Chondrocyte (in vitro differentiated cells): ENCODE measurements around the gene STRIP1. TPM values are rescaled to one million over a fixed set of nuclear protein-coding genes. Genes with fewer than 3 reads are reported as not detected.

Source experiments
- DNase-seq: peaks from one replicate; pipeline ENCODE4 v3.0.0; 2021; ENCODE audit warnings: mixed read lengths, low spot score
- H3K27ac Mint-ChIP-seq: one replicate; pipeline ENCODE4 v1.8.0; 2021; ENCODE audit warnings: mild to moderate bottlenecking, moderate library complexity, mixed read lengths; ENCODE audit not compliant: unreplicated experiment
- H3K27me3 Mint-ChIP-seq: 2 replicates; pipeline ENCODE4 v1.8.0; 2021; ENCODE audit warnings: low read depth, mixed read lengths
- H3K36me3 Mint-ChIP-seq: 2 replicates; pipeline ENCODE4 v1.8.0; 2021; ENCODE audit warnings: low read depth, mixed read lengths
- H3K4me1 Mint-ChIP-seq: 2 replicates; pipeline ENCODE4 v1.8.0; 2021; ENCODE audit warnings: low read depth, mild to moderate bottlenecking, mixed read lengths
- H3K4me3 Mint-ChIP-seq: one replicate; pipeline ENCODE4 v1.8.0; 2021; ENCODE audit warnings: mild to moderate bottlenecking, moderate library complexity, mixed read lengths; ENCODE audit not compliant: unreplicated experiment
- H3K9me3 Mint-ChIP-seq: 2 replicates; pipeline ENCODE4 v1.8.0; 2021; ENCODE audit warnings: low read depth, mixed read lengths
- CTCF ChIP-seq: fragments of 200-600 bp; sonication (generic); IDR thresholded peaks from 2 replicates; pipeline ENCODE4 v1.5.0; 2021; ENCODE audit warnings: antibody characterized with exemption, mild to moderate bottlenecking, moderate library complexity
- total RNA-seq: library from RNA; stranded (reverse); gene quantifications from 3 replicates; pipeline ENCODE4 v1.2.1, GENCODE V29; 2021

Gene STRIP1
- total RNA-seq, 1 donor from 2014 or later = 40.2 TPM

- no peak for TF ChIP-seq CTCF
- Mint-ChIP-seq H3K4me1 (peaks cover 4% of the 10 kb centered on the region), H3K9me3 (no peaks in the 10 kb centered on the region), H3K27ac (no peak overlapping the region), H3K36me3 (peaks cover 6% of the 10 kb centered on the region), H3K4me3 (no peak overlapping the region), H3K27me3 (peaks cover 31% of the 10 kb centered on the region)
- no peak for DNase-seq
These were observed 31.4 kb downstream of the STRIP1 start for GRCh38 chr1:110065841-110066240.

GRCh38 chr1:110067479-110067892 lies 33.1 kb downstream of the STRIP1 start:
- DNase-seq = no peak
- TF ChIP-seq CTCF = no peak
- peaks cover 5% of the 10 kb centered on the region for H3K36me3 Mint-ChIP-seq
- H3K27ac Mint-ChIP-seq = no peak overlapping the region
- peaks cover 47% of the 10 kb centered on the region for H3K27me3 Mint-ChIP-seq
- H3K4me3 Mint-ChIP-seq = no peak overlapping the region
- H3K4me1 Mint-ChIP-seq = peaks cover 4% of the 10 kb centered on the region
- no peaks in the 10 kb centered on the region for H3K9me3 Mint-ChIP-seq

- peaks cover 4% of the 10 kb centered on the region for H3K4me1 Mint-ChIP-seq
- TF ChIP-seq CTCF = no peak
- H3K4me3 Mint-ChIP-seq = no peak overlapping the region
- no peaks in the 10 kb centered on the region for H3K9me3 Mint-ChIP-seq
- H3K27me3 Mint-ChIP-seq = peaks cover 48% of the 10 kb centered on the region
- DNase-seq = no peak
- H3K36me3 Mint-ChIP-seq = peaks cover 5% of the 10 kb centered on the region
- H3K27ac Mint-ChIP-seq = no peak overlapping the region
These were observed 33.6 kb downstream of the STRIP1 start for GRCh38 chr1:110067893-110068645.

- no peak overlapping the region for H3K27ac Mint-ChIP-seq
These were observed 34.4 kb downstream of the STRIP1 start for GRCh38 chr1:110068646-110069403.

More at GRCh38 chr1:110068646-110069403, 34.4 kb downstream of the STRIP1 start:
- H3K4me3 Mint-ChIP-seq = no peak overlapping the region
- DNase-seq = no peak
- H3K36me3 Mint-ChIP-seq = peaks cover 6% of the 10 kb centered on the region
- TF ChIP-seq CTCF = no peak
- H3K27me3 Mint-ChIP-seq = peaks cover 53% of the 10 kb centered on the region
- peaks cover 4% of the 10 kb centered on the region for H3K4me1 Mint-ChIP-seq
- H3K9me3 Mint-ChIP-seq = no peaks in the 10 kb centered on the region
